ENCODE results near the gene CTBP2. TPM values are rescaled to one million over a fixed set of nuclear protein-coding genes. Genes with fewer than 3 reads are reported as not detected.
A peak's percentile ranks its signal among the peaks of the same experiment; 100 is the strongest.

CTBP2 gene
- total and polyA plus RNA-seq, 11 donors, result 10.1 to 45.5 (median 29.1) TPM

DNA sequence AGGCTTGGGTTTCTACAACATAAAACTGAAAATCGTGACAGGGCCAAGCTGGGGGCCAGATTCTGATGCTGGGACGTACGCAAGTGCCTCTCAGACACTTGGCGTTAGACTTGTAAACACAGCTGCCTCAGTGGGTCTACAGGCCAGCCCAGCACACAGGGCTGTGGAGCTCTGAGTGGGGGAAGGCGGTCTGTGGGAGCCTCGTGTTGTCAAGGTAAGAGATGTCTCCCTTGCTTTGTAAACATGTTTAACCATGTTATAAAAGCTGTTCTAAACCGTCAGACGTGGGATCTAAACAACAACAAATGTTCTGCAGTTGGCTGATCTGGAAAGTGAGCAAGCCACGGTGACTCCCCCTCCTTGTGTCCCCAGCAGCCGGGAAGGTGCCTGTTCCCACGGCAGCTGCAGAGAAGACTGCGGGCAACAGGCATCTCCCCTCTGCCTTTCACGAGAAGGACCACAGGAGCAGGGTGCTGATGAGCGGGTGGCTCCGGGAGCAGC lies 150.7 kb downstream of the CTBP2 start:
- intact Hi-C loops (cut with DNase I), result loop anchor here in 1 of 10 donors (10.0 kb wide), 1 partner anchor 335 kb away; no protein-coding TSS in a partner anchor
- no peak overlapping the region for H3K4me3 ChIP-seq
- TF ChIP-seq CTCF (IDR thresholded peaks at IDR 0.05) (no peak), POLR2A (IDR thresholded peaks at IDR 0.05) (no peak)
- ATAC-seq (no peak), DNase-seq (peak in 2 of 5 donors; percentile 17 to 18)
- 82 to 91% (median 89%) methylated on average over 15 of the region's 15 CpGs for WGBS, 4 donors
- H3K9me3 ChIP-seq, result no peaks in the 10 kb centered on the region
- no peak overlapping the region for H3K27ac ChIP-seq
- H3K4me1 ChIP-seq, result peaks cover 4 to 90% (median 52%) of the 10 kb centered on the region in 12 donors
- H3K36me3 ChIP-seq, result peaks cover 0 to 19% (median 0%) of the 10 kb centered on the region in 9 donors
- H3K27me3 ChIP-seq, result no peaks in the 10 kb centered on the region

- no peak for TF ChIP-seq CTCF (IDR thresholded peaks at IDR 0.05)
- TF ChIP-seq POLR2A (IDR thresholded peaks at IDR 0.05), result no peak
- Histone ChIP-seq H3K9me3 (no peaks in the 10 kb centered on the region), H3K4me1 (peaks cover 0 to 86% (median 44%) of the 10 kb centered on the region in 12 donors), H3K27ac (no peak overlapping the region), H3K4me3 (no peak overlapping the region), H3K27me3 (no peaks in the 10 kb centered on the region), H3K36me3 (peaks cover 0 to 24% (median 0%) of the 10 kb centered on the region in 9 donors)
- DNase-seq, result peak in 2 of 5 donors; percentile 13 to 37
- intact Hi-C loops (cut with DNase I), result loop anchor here in 1 of 10 donors (10.0 kb wide), 1 partner anchor 336 kb away; no protein-coding TSS in a partner anchor
- no peak for ATAC-seq
- WGBS, 4 donors, result 90 to 94% (median 93%) methylated on average over 22 of the region's 22 CpGs
These were observed 151.4 kb downstream of the CTBP2 start for GRCh38 chr10:125008689-125009638.

- ATAC-seq (no peak), DNase-seq (no peak)
- TF ChIP-seq CTCF (IDR thresholded peaks at IDR 0.05), result no peak
- WGBS, 4 donors, result 82 to 91% (median 85%) methylated on average over 6 of the region's 6 CpGs
- no peaks in the 10 kb centered on the region for H3K9me3 ChIP-seq
- peak overlapping the region in 3 of 12 donors; percentile 15 to 59 (median 39) for H3K27ac ChIP-seq
- intact Hi-C loops (cut with DNase I), result loop anchor here in 1 of 10 donors (10.0 kb wide), 1 partner anchor 337 kb away; no protein-coding TSS in a partner anchor
- H3K4me1 ChIP-seq, result peaks cover 0 to 86% (median 34%) of the 10 kb centered on the region in 12 donors
- no peak overlapping the region for H3K4me3 ChIP-seq
- H3K36me3 ChIP-seq, result peaks cover 0 to 37% (median 7%) of the 10 kb centered on the region in 9 donors
- no peaks in the 10 kb centered on the region for H3K27me3 ChIP-seq
These were observed 152.9 kb downstream of the CTBP2 start for GRCh38 chr10:125007436-125007835.

GRCh38 chr10:125006921-125007426 lies 153.4 kb downstream of the CTBP2 start:
- intact Hi-C loops (cut with DNase I), result loop anchor here in 1 of 10 donors (10.0 kb wide), 1 partner anchor 338 kb away; no protein-coding TSS in a partner anchor

More at GRCh38 chr10:125006921-125007426, 153.4 kb downstream of the CTBP2 start:
- 46 to 64% (median 54%) methylated on average over 19 of the region's 19 CpGs for WGBS, 4 donors
- peaks cover 0 to 86% (median 34%) of the 10 kb centered on the region in 12 donors for H3K4me1 ChIP-seq
- peak in 1 of 5 donors; percentile 48 for DNase-seq
- H3K4me3 ChIP-seq, result no peak overlapping the region
- TF ChIP-seq CTCF (IDR thresholded peaks at IDR 0.05), result no peak
- TF ChIP-seq POLR2A (IDR thresholded peaks at IDR 0.05), result no peak
- H3K9me3 ChIP-seq, result no peaks in the 10 kb centered on the region
- peaks cover 0 to 40% (median 12%) of the 10 kb centered on the region in 9 donors for H3K36me3 ChIP-seq
- peak overlapping the region in 4 of 12 donors; percentile 15 to 59 (median 33) for H3K27ac ChIP-seq
- no peaks in the 10 kb centered on the region for H3K27me3 ChIP-seq
- peak; percentile 10 to 34 (median 22) for ATAC-seq
